RWPE1 (cell line): ENCODE measurements around the gene BUB1B.
"Not testable (repeated sequence)": the region's sequence is repeated elsewhere in the genome, so short reads cannot be mapped to it uniquely, and the experiment has no call there.

Source experiments
- CTCF ChIA-PET: fragments of 350-600 bp; sonication (Branson Sonifier 250); formaldehyde crosslinking; extraction: SDS; loops from one replicate; lab custom pipeline; 2021; lab: Yijun Ruan, JAX
- POLR2A ChIA-PET: fragments of 400-600 bp; formaldehyde crosslinking; extraction: SDS; loops from one replicate; lab custom pipeline; 2020; ENCODE audit warnings: antibody characterized with exemption; ENCODE audit not compliant: low non-redundant PET; lab: Yijun Ruan, JAX
- DNase-seq: peaks from one replicate; pipeline ENCODE4 v3.0.0; 2012; ENCODE audit warnings: low spot score
- H3K27ac ChIP-seq: fragments of 450-650 bp; 2 replicates; pipeline ENCODE4 v1.5.1; 2017
- CTCF ChIP-seq: fragments of 450-650 bp; conservative IDR thresholded peaks from 2 replicates; pipeline ENCODE4 v1.5.1; 2017; ENCODE audit warnings: low read depth, mild to moderate bottlenecking

Gene BUB1B

GRCh38 chr15:40130118-40130517, 30.8 kb upstream of the BUB1B start:
- POLR2A ChIA-PET, result no interaction called here

GRCh38 chr15:40130799-40131502, 29.9 kb upstream of the BUB1B start:
- no peak for TF ChIP-seq CTCF
- CTCF ChIA-PET, result no interaction called here

More at GRCh38 chr15:40130118-40130517, 30.8 kb upstream of the BUB1B start:
- H3K27ac ChIP-seq, result no peak overlapping the region
- DNase-seq, result no peak
- CTCF ChIA-PET, result no interaction called here
- TF ChIP-seq CTCF, result no peak

GRCh38 chr15:40133544-40133943, 27.3 kb upstream of the BUB1B start:
- no peak for DNase-seq
- POLR2A ChIA-PET, result no interaction called here
- CTCF ChIA-PET, result no interaction called here
- H3K27ac ChIP-seq, result no peak overlapping the region
- TF ChIP-seq CTCF, result no peak

More at GRCh38 chr15:40130799-40131502, 29.9 kb upstream of the BUB1B start:
- no peak overlapping the region for H3K27ac ChIP-seq
- POLR2A ChIA-PET, result no interaction called here
- no peak for DNase-seq

GRCh38 chr15:40134885-40135284, 26.0 kb upstream of the BUB1B start:
- ChIA-PET CTCF (interaction anchor here (0.7 kb wide), 1 partner anchor 26 kb away, joined by 3 read pairs; no protein-coding TSS in a partner anchor), POLR2A (no interaction called here)
- no peak overlapping the region for H3K27ac ChIP-seq
- no peak for DNase-seq
- no peak for TF ChIP-seq CTCF

GRCh38 chr15:40135846-40136450, 24.9 kb upstream of the BUB1B start:
- CTCF ChIA-PET, H3K27ac ChIP-seq, DNase-seq, POLR2A ChIA-PET: not testable (repeated sequence)

- POLR2A ChIA-PET, result no interaction called here
- H3K27ac ChIP-seq, result no peak overlapping the region
- no peak for DNase-seq
- no peak for TF ChIP-seq CTCF
- CTCF ChIA-PET, result no interaction called here
Observed at GRCh38 chr15:40136470-40137302, 24.2 kb upstream of the BUB1B start.
